Stimulated activated CD4-positive, alpha-beta T cell treated with anti-CD3 and anti-CD28 coated beads, Interleukin-2, amount 100 ng/mL, for 24 hours (primary cell): ENCODE results near the gene KCNA2.

Experiments
- DNase-seq, 2 donors: peaks; one replicate each; pipeline ENCODE4 v3.0.0-alpha.2; 2020

Gene KCNA2

DNA sequence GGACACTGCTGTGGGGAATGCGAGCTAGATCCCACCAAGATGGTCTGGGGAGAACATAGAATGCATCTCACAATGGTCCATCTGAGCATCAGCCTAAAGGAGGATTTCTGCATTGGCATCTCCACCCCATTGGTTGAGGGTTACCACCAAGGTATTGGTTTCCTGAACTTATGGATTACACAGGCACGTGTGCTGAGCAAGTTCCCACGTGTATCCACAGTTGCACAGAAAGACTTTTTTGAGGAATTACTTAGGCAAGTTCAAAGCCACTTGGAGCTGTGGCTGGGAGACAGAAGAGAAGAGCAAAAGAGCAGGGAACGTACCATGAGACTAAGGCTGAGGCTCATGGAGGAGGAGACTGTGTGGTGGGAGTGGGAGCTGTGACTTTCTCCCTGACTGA, 43.1 kb downstream of the KCNA2 start:
- DNase-seq, result no peak

DNA sequence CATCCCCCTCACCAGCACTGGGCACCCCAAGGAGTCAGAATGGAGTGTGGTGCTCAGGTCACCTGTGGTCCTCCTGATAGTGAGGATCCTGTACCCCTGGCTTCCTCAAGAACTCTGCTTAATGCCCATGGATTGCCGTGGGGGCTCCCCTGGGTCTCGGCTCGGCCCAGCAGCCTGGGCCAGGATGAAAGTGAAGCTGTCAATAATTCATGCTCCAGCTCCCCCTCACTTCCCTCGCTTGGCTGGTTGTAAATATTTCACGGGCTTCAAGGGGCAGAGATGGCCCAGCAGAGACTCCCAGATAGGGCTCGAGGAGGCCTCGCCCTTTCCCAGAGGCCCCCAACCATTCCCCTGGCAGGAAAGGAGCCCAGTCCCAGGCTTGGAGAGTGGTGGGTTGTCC, 44.6 kb downstream of the KCNA2 start:
- DNase-seq, result no peak

DNA sequence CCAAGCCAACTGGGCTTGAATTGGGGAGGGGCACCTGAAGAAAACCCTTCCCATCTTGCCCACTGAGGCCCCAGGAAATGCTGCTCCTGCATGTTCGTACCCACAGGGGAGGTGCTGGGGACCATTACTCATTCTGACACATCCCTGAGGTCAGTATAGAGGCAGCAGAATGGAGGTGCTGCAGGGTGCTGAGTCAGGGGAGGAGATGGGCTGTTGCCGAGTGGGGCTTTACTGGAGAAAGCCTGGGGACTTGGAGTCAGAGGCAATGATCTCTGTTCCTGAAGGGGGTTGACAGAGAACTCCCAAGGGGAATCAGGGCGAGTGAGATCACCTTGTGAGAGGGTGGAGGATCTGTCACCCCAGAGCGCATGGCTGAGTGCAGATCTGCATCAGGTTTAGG, 47.0 kb downstream of the KCNA2 start:
- no peak for DNase-seq

DNA sequence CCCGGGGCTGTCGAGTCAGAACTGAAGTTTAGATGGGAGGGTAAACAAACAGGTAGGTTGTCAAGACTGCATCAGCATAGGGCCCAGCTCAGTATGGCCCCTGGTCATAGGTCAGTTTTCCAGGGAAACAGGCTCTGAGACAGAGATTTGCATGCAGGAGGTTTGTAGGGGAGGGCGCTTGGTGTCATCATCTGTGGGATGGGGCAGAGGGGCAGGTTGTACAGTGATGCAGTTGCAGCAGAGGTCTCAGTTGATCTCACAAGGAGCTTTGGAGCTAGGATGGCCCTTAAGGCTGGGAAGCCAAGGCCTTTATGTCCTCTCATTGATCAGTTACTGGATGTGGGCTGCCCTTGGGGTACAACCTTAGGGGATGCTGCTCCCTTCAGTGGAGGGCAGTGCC, 48.7 kb downstream of the KCNA2 start:
- DNase-seq, result no peak

DNA sequence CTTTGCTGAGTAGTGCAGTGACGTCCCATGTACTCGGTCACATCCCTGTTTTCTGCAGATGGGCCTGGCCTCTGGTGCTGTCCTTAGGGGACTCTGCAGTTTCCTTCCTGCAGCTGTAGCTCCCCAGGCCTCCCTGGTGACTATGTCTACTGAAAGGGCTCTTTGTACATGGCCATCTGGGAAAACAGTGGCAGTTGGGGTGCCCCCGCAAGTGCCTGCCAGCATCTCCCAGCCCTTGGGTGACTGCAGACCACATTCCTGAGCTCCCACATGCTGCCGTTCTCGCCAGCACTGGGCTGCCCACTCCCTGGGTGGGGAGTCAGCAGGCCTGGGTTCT, 49.7 kb downstream of the KCNA2 start:
- DNase-seq, result no peak

DNA sequence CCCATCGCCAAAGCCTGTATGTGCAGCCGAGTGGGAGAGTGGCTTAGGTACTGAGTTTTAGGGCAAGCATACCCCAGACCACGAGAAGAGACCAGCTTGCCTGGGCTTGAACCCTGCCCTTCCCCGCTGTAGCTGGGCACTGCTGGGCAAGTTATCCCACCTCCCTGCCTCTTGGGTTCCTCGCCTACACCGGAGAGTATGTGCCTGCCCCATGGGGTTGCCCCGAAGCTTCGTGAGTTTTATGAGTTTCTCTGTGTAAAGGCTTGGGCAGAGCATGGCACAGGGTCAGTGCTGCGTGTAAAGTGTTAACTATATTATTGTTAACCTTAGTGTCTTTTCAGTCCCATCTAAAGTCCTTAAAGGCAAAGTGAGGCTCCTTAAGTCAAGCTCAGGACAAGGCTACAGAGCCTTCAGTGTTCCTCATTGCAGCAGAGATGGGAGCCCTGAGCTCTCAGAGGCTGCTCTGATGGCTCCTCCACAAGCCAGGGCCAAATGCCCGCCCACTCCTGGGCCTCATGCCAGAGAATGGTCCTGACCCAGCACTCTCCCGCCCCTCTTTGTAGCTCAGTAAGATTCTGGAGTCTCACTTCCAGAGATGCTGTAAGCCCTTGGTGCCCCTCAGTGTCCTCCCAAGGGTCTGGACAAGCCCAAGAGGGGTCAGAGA, 50.2 kb downstream of the KCNA2 start:
- no peak for DNase-seq

DNA sequence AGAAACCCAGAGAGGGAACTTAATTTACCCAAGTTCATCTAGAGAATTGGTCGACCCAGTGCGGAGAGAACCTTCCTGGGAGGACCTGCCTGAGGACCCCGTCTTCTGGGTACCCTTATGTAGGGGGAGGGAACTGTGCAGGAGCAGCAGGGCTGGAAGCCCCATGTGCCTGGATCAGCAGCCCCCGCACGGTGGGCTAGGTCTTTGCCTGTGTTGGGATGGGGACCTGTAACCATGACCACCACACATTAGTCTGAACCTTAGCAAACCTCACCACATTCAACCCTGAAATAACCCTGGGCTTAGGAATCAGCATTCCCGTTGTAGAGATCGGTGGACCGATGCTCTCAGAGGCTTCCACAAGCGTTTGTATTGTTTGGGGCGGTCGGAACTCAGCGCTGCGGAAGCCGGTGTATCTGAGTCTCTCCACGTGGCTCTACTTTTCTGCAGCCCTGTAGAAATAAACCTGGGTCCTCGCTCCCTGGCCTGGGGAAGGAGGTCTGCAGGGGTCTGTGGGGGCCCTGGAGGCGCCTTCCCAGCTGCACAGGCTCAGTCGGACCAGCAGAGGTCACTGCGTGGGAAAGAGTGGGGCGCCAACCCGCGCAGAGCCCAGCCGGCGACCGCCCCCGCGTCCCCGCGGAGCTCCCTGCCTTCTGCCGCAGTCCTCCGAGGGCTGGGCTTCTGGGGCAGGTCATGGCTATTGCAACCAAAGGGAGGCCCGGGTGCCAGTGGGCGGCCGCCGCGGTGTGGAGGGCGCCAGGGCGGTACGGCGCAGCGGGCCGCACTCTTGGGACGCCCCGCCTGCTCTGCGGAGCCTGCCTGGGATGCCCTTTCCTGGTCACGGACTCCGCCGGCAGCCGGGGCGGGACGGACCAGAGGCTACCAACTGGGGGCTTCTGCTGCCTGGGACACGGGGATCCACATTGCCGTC, 51.0 kb downstream of the KCNA2 start:
- peak; percentile 61 to 72 for DNase-seq

DNA sequence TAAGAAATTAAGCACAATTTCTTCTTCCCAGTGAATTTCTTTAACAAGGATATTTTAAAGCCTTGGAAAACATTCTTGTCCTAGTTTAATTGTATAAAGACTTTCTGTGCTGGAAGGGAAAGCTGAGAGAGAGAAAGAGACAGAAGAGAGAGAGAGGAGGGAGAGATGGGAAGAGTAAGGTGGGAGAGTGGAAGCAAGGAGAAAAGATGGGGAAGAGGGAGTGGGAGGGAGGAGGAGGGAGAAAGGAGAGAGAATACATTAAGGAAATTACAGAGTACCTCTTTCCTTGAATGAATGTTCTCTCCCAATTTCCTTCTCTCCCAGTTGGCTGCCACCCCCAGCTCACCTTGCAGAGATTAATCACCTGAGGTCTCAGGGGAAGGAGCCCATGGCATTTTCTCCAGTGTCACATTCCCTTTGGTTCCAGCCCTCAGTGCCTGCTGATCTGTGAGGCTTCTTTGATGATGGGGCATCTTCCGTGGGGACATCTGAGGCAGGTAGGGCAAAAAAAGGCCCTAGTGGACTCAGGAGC, 54.8 kb downstream of the KCNA2 start:
- no peak for DNase-seq

DNA sequence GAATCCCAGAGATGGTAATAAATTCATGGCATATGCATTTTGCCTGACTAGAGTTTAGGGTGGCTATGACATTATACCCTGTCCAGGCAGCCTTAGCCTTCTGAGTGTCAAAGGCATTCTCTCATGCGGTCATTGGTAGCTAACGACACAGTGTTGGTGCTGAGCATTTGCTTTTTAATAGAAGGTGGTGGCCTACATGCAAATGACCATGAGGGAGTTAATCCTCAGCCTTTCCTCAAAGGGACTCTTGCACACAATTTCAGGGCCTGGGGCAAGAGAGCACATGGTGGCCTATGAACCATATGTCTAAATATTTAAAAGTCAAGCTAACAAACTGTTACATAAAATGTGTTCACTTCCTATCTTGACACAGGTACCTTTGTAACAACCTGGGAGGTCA, 56.3 kb downstream of the KCNA2 start:
- no peak for DNase-seq

DNA sequence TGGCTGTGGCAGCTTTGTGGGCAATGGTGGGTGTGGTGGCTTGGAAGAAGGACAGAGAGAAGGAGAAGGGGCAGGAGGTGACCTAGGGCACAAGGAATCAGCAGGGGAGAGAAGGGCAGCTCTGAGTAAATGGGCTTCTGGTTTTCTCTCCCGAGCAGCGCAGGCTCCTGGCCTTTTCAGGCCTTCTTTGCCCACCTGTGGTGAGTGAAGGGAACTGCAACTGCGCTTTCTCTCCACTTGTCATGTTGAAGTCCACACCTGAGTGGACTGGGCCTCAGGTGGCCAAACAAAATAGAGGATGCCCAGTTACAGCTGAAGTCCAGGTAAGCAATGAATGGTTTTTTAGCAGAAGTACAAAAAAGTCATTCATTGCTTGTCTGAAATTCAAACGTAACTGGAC, 57.8 kb downstream of the KCNA2 start:
- DNase-seq, result no peak

DNA sequence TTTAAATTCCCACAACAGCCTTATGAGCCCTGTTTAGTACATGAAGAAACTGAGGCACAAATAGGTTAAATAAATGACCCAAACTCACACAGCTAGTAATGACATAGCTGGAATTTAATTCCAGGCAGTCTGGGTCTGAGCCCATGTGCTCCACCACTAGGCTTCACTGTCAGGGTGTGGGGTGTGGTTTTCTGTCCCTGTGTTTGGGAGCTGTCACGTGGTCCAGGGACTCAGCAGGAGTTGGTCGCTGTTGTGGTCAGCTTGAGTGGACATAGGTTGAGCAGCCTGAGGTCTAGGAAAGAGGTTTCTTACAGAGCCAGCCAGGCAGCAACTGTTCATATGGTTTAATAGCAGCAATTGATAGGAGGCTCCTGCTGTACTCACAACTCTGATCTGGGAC, 59.1 kb downstream of the KCNA2 start:
- no peak for DNase-seq

DNA sequence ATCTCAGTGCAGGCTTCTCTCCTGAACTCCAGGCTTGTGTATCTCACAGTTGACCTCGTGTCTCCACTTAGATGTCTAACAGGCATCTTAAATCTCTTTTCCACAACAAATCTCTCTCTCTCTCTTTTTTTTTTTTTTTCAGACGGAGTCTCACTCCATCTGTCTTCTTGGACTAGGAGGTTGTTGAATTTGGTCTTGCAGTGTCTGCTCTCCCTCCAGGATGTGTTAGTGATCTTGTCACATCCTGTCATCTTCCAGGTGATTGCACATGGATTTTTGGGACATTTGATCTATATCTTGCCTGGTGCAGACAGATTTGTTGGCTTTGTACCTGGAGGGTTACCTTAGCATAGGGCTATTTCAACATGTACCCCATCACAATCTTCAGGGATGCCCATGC, 60.7 kb downstream of the KCNA2 start:
- no peak for DNase-seq

DNA sequence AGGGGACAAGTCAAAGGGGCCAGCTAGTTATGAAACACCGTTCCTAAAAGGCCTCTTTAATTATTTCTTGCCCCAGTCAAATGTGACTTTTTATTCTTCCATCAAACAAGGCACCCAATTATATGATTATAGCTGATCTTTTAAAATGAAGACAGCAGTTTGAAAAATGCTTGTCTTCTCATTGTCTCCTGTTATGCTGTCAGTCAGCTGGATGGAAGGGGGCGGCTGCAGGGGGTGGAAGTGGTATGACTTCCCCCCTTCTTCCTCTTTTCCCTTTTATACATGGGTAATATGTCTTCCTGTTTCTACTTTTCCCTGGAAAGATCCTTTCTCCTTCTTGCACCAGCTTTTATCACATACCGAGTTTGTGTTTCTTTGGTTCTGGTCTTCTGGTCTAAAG, 61.4 kb downstream of the KCNA2 start:
- no peak for DNase-seq
